GM21515 (cell line): ENCODE results near the gene CDH6.

Experiments
- ATAC-seq: cut with Tn5 transposase; IDR thresholded peaks from one replicate; pipeline ENCODE4 v1.9.1; 2021; ENCODE audit not compliant: unreplicated experiment

Gene CDH6

DNA sequence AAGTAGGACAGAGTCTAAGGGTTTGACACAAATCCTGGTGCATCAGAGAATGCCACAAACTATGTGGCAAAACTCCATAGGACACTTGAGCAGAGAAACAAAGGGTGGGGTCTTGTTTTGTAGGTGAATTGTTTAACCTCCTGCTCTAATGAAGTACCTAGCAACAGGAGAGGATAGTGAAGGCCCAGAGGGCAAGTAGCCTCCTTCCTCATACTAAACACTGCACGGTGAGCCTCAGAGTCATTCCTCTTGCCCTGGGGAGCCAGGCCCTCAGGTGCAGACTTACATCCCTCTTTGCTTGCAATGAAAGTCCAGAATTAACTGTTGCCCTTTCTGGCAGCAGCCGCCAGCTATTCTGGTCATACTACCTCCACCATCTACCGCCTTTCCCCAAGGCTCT, 172.3 kb downstream of the CDH6 start:
- no peak for ATAC-seq

DNA sequence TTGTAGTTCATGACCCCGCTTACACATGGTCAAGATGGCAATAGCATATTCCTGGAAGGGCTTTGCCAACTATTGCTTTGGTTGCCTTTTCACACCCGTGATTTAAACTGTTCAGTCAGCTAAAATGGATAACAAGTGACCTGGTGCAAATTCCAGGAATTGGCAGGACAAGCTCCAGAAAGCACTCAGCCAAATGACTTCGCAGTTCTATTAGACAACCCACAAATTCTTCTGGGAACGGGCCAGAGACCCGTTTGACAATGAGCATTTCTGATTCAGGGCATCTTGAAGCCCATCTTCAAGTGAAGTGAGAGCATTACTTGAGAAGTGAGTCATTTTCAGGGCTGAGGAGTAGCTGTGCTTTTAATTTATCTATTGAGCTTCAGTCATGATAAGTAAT, 173.5 kb downstream of the CDH6 start:
- no peak for ATAC-seq

DNA sequence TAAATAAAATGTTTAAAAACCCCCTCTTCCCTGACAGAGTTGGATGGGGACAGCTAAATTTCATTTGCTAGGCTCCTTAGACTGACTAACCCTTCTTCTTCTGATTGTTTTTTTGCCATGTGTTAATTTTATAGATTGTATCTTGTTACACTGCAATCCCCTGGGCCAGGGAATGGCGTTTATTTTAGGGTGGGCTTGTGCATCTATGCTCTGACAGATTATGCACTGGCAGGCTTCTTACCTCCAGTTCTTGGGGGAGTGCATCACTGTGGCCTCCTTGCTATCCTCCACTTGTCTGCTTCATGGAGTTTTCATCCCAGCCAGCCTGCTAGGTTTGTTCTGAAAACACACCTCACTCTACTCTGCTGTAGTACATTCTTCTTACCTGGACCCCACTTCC, 178.6 kb downstream of the CDH6 start:
- no peak for ATAC-seq

DNA sequence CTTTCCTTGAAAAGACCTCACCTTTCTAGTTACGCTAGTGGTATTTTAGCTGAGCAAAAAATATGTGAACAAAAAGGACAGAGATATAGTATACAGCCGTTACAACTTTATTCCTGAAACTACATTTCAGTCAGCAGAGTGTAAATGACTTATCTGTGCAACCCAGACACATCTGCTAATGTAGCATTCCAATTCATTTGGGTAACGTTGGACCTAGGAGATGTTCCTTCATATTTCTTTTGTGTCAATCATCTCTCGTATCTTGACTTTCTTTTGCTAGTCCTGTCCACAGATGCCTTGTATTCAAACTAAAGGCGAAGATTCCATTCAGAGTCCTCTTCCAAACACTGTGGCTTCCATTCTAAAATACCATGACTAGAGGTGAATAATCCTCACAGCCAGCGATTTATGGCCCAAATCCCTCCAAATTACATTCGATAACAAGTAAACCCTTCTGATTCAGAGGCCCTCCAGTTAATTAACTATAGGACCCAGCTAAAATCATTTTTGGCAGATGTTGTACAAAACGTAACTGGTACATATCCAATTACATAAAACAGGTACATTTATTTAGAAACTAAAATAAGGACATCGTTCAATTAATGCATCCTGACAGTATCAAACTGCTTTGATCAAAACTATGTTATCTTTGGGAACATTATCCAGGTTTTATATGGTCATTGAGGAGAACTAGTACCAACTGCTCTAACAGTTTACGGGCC, 182.7 kb downstream of the CDH6 start:
- no peak for ATAC-seq

DNA sequence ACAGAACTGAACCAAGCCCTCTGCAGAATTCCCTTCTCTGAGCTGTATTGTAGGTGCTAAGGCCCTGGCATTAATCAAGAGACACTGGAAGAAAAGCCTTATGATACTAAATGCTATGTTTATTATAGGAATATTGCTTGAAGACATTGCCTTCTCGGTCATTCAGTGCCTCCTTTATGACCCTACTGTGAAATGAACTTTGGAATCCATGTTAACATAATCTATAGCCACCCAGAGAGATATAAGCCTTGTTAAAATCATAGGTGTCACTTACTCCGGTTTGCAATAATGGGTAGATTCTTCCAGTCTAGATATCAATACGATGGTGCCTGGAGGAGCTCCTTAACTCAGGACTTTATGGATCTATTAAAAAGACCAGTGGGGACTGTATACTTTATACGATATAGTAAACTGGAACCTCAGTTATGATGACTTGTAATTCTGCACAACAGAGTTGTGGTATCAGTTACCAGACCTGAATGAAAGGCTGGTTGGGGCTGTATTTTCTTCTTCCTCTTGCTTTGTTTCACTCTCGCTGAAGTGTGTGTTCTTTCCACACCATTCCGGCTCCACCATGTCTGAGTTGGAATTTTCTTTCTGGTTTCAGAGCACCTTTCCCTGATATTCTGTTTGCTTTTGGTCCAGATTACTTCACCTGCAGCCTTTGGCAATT, 183.9 kb downstream of the CDH6 start:
- no peak for ATAC-seq

DNA sequence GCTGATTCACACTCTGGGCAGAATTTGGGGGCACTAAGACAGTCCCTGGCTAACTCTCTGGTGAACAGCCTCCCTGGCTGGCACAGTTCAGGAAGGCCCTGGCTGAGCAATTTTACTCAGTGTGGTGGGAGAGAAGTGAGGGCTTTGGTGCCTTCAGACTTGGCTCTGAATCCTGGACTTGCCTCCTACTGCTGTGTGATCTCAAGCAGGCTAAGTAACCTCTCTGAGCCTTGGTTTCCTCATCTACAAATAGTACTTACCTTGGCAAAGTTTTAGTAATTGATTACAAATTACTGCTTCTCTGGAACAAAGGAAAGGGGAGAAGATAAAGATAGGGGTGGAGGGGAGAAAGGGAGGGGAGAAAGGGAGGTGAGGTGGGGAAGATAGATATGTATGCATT, 184.7 kb downstream of the CDH6 start:
- no peak for ATAC-seq
